ENCODE results near the gene DDI2.
"Not testable (repeated sequence)": the region's sequence is repeated elsewhere in the genome, so short reads cannot be mapped to it uniquely, and the experiment has no call there.

The DDI2 gene

GRCh38 chr1:15604400-15604799 lies 12.9 kb upstream of the DDI2 start:
- FAIRE-seq, result not testable (repeated sequence)

GRCh38 chr1:15605398-15606383 lies 11.6 kb upstream of the DDI2 start:
- no peak for DNase-seq (ENCODE audit: extremely low spot score, insufficient read length, low read depth)
- FAIRE-seq, result no peak

More at GRCh38 chr1:15604400-15604799, 12.9 kb upstream of the DDI2 start:
- not testable (repeated sequence) for DNase-seq (ENCODE audit: extremely low spot score, insufficient read length, low read depth)

- FAIRE-seq, result no peak
- no peak for DNase-seq (ENCODE audit: extremely low spot score, insufficient read length, low read depth)
Measured at GRCh38 chr1:15609631-15610030, 7.6 kb upstream of the DDI2 start.

GRCh38 chr1:15610167-15610566 lies 7.1 kb upstream of the DDI2 start:
- FAIRE-seq, result no peak
- no peak for DNase-seq (ENCODE audit: extremely low spot score, insufficient read length, low read depth)

- FAIRE-seq (no peak), DNase-seq (ENCODE audit: extremely low spot score, insufficient read length, low read depth) (no peak)
Measured at GRCh38 chr1:15616373-15617172, 685 bp upstream of the DDI2 start.

- peak; percentile 29 for DNase-seq (ENCODE audit: extremely low spot score, insufficient read length, low read depth)
- FAIRE-seq, result peak; percentile 86
Measured at GRCh38 chr1:15618077-15618654, 908 bp downstream of the DDI2 start.

GRCh38 chr1:15618655-15619525 lies 1.6 kb downstream of the DDI2 start:
- no peak for FAIRE-seq
- no peak for DNase-seq (ENCODE audit: extremely low spot score, insufficient read length, low read depth)

- DNase-seq (ENCODE audit: extremely low spot score, insufficient read length, low read depth), result no peak
- no peak for FAIRE-seq
Measured at GRCh38 chr1:15620155-15620545, 2.9 kb downstream of the DDI2 start.

- FAIRE-seq, result no peak
- no peak for DNase-seq (ENCODE audit: extremely low spot score, insufficient read length, low read depth)
Measured at GRCh38 chr1:15620902-15621682, 3.8 kb downstream of the DDI2 start.

GRCh38 chr1:15621975-15622374 lies 4.7 kb downstream of the DDI2 start:
- FAIRE-seq (no peak), DNase-seq (ENCODE audit: extremely low spot score, insufficient read length, low read depth) (no peak)

GRCh38 chr1:15622712-15623373 lies 5.6 kb downstream of the DDI2 start:
- no peak for FAIRE-seq
- no peak for DNase-seq (ENCODE audit: extremely low spot score, insufficient read length, low read depth)

GRCh38 chr1:15623435-15623834 lies 6.2 kb downstream of the DDI2 start:
- no peak for FAIRE-seq
- no peak for DNase-seq (ENCODE audit: extremely low spot score, insufficient read length, low read depth)

- no peak for FAIRE-seq
Measured at GRCh38 chr1:15624133-15624714, 7.0 kb downstream of the DDI2 start.

GRCh38 chr1:15625056-15625917 lies 8.0 kb downstream of the DDI2 start:
- DNase-seq (ENCODE audit: extremely low spot score, insufficient read length, low read depth) (no peak), FAIRE-seq (no peak)

More at GRCh38 chr1:15624133-15624714, 7.0 kb downstream of the DDI2 start:
- no peak for DNase-seq (ENCODE audit: extremely low spot score, insufficient read length, low read depth)

GRCh38 chr1:15626269-15626950 lies 9.2 kb downstream of the DDI2 start:
- DNase-seq (ENCODE audit: extremely low spot score, insufficient read length, low read depth), result no peak
- FAIRE-seq, result no peak

GRCh38 chr1:15627343-15627988 lies 10.2 kb downstream of the DDI2 start:
- peak; percentile 36 for DNase-seq (ENCODE audit: extremely low spot score, insufficient read length, low read depth)
- FAIRE-seq, result peak; percentile 96
